G401.6 (cell line): ENCODE data around the gene PI16.

Experiments
- FAIRE-seq: peaks from 2 replicates; lab custom pipeline; 2012; peaks lifted over from hg19 to GRCh38; lab: Jason Lieb, UNC

Gene PI16, protein sequence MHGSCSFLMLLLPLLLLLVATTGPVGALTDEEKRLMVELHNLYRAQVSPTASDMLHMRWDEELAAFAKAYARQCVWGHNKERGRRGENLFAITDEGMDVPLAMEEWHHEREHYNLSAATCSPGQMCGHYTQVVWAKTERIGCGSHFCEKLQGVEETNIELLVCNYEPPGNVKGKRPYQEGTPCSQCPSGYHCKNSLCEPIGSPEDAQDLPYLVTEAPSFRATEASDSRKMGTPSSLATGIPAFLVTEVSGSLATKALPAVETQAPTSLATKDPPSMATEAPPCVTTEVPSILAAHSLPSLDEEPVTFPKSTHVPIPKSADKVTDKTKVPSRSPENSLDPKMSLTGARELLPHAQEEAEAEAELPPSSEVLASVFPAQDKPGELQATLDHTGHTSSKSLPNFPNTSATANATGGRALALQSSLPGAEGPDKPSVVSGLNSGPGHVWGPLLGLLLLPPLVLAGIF

DNA sequence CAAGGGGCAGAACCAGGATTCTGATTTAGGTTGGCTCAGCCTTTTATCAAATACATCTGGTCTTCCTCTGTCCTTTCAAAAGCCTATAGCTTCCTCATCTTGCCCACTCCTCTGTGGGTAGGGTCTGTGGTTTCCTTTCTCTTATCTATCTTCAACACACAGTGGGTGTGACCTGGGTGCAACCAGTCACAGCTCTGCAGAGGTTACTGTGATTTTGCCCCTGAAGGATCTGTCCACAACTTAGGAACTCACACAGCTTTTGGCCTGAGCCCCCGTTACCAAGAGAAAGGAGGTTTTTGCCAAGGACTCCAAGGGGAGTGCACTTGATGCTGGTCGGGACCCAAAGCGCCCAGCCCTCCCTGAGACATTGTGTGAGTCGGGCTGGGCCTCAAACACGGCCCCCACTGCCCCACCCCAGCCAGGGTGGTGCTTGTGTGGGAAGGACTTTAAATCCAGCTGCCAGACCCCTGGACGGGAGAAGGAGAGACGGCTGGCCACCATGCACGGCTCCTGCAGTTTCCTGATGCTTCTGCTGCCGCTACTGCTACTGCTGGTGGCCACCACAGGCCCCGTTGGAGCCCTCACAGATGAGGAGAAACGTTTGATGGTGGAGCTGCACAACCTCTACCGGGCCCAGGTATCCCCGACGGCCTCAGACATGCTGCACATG lies at the start of gene PI16:
Gene PI16 (plus strand): TSS at position 477 of the 670 bp plus-strand sequence. CDS start 23 bp downstream, at position 500.
- FAIRE-seq: no peak

DNA sequence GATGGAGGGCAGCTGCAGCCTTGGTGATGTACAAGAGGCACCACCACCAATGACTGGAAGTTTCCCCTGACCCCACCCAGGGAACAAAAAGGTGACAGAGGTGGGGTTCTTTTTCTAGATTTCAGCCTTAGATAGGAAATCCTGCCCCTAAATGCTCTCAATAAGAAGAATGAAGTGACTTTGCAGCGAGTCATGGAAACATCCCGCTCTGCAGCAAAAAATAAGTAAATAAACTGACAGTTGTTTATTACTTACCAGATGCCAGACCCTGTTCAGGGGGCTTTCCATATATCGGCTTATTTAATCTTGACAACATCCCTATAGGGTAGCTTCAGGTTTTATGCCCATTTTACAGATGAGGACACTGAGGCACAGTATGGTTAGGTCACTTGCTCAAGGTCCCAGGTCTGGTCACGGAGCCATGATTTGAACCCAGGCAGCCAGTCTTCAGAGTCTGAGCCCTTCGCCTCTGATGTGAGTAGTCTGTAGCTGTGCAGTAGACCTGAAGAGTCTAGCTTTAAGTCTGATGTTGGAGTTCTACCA lies 49.6 kb upstream of the PI16 start:
- no peak for FAIRE-seq

DNA sequence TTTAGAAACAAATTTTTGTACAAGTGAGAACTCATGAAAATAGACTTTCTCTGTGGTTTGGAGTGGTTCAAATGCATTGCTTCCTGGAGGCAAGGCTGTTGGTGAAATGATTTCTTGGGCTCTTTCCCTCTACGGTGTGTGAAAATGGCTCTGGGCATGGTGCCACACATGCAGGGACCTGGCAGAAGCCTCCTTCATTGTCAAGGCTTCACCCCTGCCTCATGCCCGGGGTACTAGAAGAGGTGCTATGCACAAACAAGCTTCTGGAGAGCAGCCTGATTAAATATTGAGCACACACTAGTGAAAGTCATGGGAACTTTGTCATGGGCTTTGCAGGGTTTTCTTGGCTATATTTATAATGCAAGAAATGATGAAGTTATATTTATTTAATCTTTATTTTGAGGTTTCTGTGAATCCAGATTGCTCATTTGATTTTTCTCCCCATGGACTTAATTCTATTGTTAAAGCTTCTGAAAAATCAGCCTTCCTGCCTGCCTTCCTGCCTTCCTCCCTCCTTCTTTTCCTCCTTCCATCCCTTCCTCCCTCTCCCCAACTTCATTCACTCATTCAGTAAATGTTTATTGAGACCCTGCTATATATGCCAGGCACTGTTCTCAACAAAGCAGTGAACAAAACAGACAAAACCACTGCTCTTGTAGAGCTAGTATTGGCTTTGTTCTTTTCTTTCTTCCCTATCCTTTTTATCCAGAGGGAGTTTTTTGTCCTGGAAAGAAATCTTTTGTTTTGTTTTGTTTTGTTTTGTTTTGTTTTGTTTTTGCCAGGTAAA lies 47.8 kb upstream of the PI16 start:
- FAIRE-seq: no peak

DNA sequence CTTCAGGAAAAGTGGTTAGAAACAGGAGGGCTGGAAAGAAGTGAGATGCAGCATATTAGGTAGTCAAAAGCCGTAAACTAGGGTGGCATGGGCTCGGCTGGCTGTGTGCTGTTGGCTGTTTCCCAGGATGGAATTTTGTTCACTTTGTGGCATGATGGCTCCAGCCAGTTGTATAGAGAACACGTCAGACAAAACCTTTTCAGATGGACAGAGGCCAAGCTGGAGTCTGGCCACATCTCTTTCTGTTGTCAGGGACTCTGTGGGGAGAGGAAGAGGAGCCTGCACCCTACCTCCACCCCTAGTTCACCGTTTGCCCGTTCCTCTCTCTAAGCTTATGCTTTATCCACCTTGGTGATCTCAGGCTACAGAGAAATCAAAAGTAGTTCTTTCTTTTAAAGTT lies 46.8 kb upstream of the PI16 start:
- no peak for FAIRE-seq

DNA sequence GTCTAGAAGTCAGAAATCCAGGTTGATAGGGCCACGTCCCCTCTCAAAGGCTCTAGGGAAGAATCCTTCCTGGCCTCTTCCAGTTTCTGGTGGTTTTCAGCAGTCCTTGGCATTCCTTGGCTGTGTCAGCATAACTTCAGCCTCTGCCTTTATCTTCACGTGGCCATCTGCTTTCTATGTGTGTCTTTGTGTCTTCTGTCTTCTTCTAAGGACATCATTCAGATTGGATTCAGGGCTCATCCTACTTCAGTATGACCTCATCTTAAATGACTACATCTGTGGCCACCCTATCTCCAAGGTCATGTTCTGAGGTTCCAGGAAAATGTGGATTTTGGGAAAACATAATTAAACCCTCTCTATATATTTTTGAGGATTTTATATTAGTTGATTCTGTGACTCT lies 45.8 kb upstream of the PI16 start:
- no peak for FAIRE-seq

DNA sequence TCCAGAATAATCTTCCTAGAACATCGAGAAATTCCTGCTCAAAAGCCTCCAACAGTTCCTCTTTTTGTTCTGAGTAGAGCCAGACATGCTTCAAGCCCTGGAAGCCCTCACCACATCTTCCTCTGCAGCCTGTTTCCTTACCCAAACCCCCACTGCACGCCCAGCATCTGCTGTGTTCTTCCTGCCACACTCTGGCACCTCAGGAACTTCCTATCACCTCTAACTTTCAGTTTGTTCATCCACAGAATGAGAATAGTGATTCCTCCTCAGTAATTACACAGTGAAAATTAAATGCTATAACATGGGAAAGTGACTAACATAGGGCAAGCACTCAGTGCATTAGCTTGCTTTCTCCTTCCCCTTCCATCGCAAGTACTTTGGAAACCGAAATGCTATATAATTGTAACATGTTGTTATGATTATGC lies 42.5 kb upstream of the PI16 start:
- no peak for FAIRE-seq

DNA sequence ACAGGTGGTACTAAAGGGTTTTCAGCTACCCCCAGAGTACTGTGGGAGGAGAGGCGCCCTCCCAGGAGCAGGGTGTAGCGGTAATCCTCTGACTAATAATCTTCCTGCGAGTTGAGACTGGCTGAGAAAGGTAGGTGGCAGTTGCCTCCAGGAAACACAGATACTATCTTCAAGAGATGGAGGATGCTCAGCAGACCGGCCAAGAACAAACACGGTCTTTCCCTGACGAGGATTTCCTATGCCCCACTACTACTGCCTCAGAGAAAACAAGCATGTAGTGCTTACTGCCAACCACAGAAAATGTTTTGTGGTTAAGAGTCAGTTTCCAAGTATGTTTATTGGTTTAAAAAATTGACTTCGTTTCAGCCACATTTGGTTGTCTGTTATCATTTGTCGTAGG lies 42.0 kb upstream of the PI16 start:
- no peak for FAIRE-seq

DNA sequence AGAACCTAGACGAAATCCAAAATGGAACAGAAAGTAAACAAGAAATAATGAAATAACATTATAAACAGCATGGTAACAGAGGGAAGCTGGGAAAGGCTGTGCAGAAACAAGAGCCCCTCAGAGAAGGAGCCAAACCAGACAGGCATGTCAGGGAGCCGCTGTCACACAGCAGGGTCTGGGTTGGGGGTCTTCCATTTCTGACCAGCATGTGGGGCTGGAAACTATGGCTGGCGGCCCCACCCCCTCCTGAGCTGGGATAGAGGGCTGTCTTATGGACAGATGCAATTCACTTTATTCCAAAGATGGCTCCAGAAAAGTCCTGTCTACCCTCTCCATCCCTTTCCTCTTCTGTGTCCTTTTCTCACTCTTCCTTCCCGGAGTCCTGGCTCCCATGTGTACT lies 41.5 kb upstream of the PI16 start:
- FAIRE-seq: no peak

DNA sequence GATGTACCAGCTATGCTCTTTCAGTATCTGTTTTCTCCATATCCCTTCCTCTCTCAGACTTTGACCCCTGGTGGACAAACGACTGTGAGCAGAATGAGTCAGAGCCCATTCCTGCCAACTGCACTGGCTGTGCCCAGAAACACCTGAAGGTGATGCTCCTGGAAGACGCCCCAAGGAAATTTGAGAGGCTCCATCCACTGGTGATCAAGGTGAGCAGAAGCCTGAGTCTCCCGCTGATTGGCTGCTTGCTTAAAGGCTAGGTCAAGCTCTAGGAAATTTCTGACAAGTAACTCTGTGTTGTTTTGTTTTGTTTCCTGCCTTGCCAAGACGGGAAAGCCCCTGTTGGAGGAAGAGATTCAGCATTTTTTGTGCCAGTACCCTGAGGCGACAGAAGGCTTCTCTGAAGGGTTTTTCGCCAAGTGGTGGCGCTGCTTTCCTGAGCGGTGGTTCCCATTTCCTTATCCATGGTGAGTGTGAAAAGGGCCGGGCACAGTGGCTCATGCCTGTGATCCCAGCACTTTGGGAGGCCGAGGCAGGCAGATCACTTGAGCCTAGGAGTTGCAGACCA lies 40.2 kb upstream of the PI16 start:
- FAIRE-seq: no peak

DNA sequence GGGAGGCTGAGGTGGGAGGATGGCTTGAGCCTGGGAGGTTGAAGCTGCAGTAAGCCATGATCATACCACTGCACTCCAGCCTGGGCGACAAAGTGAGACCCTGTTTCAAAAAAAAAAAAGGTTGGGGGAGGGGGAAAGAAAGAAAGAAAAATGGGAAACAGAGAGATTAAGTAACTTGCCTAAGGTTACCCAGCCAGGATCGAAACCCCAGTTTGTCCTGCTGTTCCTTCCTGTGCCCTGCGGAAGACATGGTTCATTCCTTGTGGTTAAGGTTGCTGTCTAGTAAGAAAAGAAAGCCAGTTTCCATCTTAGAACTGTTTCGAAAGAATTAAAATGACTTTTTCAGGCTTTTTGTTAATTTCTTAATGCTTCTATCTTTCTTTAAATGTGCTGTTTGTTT lies 38.9 kb upstream of the PI16 start:
- FAIRE-seq: no peak

DNA sequence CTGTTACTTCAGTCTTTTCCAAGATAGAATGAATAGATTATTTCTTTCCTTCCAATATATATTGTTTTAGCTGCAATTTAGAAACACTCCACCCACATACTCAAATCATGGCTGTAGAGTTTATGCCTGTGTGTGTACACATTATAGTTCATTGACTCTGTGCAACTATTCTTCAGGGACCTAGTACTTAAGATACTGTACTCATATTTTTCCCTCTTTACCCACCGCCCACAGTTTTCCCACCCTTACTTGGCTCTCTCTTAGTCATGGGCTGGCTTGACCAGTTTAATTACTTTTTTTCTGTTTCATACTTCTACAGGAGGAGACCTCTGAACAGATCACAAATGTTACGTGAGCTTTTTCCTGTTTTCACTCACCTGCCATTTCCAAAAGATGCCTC lies 38.4 kb upstream of the PI16 start:
- FAIRE-seq: no peak

DNA sequence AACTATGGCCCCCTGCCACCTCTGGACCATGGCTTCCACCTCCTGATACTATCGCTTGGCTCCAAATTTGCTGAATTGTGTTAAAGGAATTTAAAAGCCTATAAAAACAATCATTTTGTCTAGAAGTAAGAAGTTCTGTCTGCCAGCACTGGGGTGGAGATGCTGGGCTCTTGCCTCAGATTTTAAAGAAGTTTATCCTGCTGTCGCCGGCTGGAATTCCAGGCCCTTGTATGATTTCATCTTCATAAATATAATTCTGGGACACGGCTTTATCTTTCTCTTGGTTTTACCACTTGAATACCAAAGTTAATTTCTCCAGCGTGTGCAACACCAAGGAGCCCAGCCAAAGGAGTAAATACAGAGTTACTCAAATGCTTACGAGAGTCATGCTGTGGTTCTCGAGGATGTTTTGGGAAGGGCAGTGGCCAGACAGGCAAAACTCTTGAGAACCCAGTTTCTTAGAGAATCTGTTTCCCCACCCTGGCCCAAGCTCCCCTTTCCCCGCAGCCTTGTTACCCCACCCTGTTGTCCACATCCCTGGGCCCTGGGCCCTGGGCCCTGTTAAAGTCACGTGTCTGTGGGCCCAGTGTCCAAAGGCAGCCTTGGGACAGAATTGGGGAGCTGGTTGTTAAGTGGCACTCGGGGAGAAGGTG lies 36.9 kb upstream of the PI16 start:
- no peak for FAIRE-seq

DNA sequence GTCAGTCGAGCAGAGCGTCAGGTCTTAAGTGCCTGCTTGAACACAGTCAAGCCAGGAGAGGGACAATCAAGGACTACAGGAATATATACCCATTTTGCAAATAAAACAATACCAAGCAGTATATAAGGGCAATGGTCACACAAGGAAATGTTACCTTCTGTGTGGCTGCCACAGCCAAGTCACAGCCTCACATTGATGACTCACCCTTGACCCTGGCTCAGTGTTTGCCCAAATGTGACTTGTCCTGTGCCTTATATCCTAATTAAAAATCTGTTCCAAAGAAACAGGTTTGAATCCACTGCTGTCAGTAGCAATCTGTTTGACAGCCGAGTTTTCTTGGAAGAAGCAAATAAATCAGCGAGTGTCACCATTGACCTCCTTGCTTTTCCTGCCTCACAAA lies 34.5 kb upstream of the PI16 start:
- no peak for FAIRE-seq

DNA sequence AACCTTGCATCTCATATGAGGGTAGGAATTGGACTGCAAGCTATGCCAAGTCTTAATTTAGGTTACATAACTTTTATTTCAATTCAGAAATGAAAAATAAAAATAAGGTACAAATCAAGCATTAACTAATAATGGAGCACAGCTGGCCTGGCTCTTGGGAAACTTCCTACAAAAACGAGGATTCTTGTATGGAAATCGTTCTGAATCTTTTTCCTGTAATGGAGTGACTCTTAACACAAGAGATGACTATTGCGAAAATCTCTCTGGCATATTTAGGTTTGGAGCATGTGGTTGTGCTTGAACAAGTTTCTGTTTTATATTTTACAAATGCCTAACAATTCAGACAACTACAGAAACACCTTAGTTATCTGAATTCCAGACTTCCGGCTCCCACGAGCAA lies 34.0 kb upstream of the PI16 start:
- no peak for FAIRE-seq

DNA sequence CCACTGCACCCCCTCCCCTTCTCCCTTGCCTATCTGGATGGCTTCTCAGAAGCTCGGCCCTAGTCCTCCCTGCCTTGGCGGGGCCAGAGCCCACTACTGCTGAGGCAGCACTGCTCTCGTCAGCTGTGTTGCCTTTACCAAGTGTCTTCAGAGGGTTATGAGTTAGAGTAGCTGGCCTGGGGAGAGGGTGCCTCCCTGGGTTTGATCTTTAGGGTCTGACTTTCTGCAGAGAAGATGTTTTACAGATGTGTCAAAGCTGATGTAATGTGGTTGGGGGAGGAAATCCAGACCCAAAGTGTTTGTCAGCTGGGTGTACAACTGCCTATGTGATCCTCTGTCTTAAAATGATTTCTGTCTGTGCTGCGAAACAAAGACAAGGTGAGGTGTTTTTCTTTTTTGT lies 30.4 kb upstream of the PI16 start:
- FAIRE-seq: no peak

DNA sequence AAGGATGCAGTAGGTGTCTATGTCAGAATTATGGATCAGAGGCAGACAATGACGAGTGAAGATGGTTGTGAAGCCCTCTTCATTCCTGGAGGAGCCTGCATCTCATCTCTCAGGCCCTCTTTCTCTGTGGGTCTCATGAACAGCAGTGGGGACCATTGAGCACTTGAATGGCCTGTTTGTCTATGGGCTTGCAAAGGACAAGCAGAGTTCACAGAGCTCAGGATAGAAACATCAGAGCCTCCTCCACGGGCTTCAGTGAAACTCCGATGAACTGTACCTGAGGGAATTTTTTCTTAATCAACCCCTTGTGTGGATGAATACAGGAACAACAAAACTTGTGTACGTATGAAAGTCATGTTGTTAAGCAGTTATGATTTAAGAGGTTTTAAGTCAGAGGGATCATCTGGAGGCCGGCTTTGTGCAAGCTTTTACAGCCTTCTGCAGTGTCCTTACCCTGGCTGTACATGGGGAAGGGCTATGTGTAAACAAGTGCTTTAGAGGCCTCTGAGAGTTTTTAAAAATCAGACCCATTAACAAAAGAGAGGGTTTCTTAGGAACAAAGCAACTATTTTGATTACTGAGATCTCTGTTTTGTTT lies 29.7 kb upstream of the PI16 start:
- FAIRE-seq: no peak

DNA sequence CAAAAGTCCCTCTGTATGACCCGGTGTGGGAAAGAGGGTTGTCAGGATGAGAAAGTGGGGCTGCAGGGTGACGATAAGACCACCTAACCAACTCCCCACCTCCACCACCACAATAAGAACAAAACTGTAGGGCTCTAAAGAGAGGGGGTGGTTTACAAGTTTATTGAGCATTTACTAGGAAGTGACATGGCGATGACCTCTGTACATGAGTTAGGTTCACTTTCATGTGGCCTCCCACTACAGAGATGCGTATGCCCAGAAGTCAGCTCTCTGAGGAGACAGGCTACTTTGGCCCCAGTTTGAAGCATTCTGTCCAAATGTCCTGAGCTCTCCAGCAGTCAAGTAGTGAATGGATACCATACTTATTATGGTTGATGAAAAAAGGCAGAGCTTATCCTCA lies 28.7 kb upstream of the PI16 start:
- no peak for FAIRE-seq

DNA sequence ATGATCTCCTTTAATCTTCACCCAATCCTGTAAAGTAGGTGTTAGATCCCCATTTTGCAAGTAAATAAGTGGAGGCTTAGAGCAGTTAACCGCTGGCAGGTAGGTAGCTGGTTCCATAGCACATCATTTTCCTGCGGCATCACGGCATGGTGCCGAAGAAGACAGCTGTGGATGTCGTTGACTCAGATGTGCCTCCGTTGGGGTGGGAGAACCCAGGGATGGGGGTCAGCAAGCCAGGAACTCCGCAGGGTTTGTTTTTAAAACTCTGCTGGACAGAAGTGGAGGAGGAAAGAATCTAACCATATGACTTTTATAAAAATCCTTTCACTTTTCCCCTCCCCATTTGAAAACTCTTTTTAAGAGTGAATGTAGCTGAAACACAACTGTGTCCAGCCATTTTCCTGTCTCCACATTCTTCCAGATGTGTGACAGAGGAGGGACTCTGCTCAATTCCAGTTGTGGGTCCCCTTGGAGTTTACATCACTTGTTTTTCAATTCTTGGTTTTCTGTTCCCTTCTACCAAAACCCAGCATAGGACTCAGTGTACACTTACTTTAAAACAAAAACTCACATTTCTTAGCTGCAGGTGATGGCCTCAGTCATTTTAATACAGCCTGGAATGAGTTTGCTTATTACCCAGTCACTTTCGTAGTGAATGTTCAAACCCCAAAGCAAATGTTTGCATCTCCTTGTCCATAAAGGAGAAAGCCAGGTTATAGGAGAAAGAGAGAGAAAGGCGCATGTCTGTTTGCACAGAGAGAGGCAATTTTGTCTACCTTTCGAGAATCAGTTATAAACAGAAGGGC lies 27.6 kb upstream of the PI16 start:
- no peak for FAIRE-seq

DNA sequence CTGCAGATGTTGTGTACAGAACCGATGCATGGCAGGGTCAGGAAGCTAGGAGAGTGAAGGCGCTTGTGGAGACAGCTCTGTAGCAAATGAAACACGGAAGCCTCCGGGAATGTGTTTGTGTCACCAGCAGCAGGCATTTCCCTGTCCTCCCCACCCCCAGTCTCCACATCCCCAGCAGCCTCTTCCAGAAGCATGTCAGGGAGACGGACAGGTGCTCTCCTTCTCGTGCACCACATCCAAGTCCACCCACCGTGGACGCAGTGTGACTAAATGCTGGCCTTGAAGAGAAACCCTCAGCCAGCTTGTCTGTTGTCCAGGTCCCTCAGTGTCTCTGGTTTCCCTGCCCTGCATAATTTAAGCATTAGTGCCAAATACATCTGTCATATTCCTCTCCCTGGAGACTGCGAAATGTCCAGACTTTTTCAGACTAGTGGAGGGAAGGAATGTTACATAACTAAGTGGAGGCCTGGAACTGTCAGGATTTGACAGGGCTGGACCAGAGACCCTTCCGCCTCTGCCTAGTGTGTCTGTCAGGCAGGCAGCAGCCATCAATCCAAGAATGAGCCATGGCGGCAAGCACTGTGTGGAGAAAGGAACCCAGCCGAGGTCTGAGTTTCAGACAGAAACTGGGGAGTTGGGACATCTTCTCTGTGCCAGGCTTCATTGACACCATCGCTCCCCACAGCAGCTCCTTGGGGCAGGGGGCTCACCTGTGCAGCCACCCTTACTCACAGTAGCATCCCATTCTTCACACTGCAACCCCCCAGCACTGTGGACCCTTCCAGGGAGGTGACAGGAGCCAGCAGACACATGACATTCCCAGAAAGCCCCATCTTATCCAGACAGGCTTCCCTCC lies 26.6 kb upstream of the PI16 start:
- no peak for FAIRE-seq

DNA sequence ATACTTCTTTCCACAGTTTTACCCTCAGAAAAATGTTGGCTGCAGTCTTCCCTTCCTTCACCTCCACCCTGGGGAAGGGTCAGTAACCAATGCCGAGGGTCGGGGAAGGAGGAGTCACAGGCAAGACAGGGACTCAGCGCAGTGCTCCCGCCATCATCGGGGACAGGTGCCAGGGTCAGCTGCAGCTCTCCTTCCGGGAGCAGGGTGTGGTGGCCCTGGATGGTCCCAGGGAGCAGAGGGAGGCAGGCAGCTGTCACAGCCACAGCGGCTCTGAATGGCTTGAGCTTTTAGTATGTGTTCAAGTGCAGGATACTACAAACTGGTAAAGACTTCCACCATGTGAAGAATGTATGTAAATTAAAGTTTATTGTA lies 26.0 kb upstream of the PI16 start:
- no peak for FAIRE-seq
